Measurements from ENCODE around the gene RPS5. TPM values are rescaled to one million over a fixed set of nuclear protein-coding genes. Genes with fewer than 3 reads are reported as not detected.

RPS5 gene
- total and polyA plus RNA-seq, 3 donors from 2014 or later, result 437 to 1,004 (median 746) TPM

DNA sequence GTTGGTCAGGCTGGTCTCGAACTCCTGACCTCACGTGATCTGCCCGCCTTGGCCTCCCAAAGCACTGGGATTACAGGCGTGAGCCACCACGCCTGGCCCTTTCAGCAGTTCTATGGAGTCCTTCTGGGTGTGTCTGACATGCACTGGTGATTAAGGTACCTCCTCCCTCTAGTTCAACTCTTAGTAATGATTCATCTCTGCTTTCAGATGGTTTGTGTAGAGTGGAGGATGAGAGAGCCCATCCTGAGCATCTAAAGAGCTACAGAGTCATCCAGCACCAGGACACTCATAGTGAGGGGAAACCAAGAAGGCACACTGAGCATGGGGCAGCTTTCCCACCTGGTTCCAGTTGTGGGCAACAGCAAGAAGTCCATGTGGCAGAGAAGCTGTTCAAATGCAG is 29.5 kb downstream of the RPS5 start:
- intact Hi-C loops (cut with DNase I; ENCODE audit: low total_unique reads), result no loop called here
- Histone ChIP-seq H3K4me1 (no peaks in the 10 kb centered on the region), H3K9me3 (no peaks in the 10 kb centered on the region), H3K4me3 (no peak overlapping the region), H3K27me3 (no peaks in the 10 kb centered on the region), H3K27ac (no peak overlapping the region), H3K36me3 (ENCODE audit: low read depth, missing control alignments) (no peaks in the 10 kb centered on the region)
- DNase-seq, result no peak
- no peak for TF ChIP-seq POLR2A (IDR thresholded peaks at IDR 0.05)
- TF ChIP-seq, protein P1, sequence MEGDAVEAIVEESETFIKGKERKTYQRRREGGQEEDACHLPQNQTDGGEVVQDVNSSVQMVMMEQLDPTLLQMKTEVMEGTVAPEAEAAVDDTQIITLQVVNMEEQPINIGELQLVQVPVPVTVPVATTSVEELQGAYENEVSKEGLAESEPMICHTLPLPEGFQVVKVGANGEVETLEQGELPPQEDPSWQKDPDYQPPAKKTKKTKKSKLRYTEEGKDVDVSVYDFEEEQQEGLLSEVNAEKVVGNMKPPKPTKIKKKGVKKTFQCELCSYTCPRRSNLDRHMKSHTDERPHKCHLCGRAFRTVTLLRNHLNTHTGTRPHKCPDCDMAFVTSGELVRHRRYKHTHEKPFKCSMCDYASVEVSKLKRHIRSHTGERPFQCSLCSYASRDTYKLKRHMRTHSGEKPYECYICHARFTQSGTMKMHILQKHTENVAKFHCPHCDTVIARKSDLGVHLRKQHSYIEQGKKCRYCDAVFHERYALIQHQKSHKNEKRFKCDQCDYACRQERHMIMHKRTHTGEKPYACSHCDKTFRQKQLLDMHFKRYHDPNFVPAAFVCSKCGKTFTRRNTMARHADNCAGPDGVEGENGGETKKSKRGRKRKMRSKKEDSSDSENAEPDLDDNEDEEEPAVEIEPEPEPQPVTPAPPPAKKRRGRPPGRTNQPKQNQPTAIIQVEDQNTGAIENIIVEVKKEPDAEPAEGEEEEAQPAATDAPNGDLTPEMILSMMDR (IDR thresholded peaks at IDR 0.05), result no peak
- 96 to 100% methylated on average over 5 of the region's 5 CpGs for WGBS, 2 donors

- 93 to 99% methylated on average over 7 of the region's 7 CpGs for WGBS, 2 donors
- no peak overlapping the region for H3K4me3 ChIP-seq
- no peak for DNase-seq
- no peaks in the 10 kb centered on the region for H3K4me1 ChIP-seq
- TF ChIP-seq, protein P1 (IDR thresholded peaks at IDR 0.05), result no peak
- TF ChIP-seq POLR2A (IDR thresholded peaks at IDR 0.05), result no peak
- no peaks in the 10 kb centered on the region for H3K9me3 ChIP-seq
- intact Hi-C loops (cut with DNase I; ENCODE audit: low total_unique reads), result no loop called here
- H3K27me3 ChIP-seq, result no peaks in the 10 kb centered on the region
- H3K36me3 ChIP-seq (ENCODE audit: low read depth, missing control alignments), result no peaks in the 10 kb centered on the region
- no peak overlapping the region for H3K27ac ChIP-seq
These were observed 30.0 kb downstream of the RPS5 start for GRCh38 chr19:58417071-58417470.

DNA sequence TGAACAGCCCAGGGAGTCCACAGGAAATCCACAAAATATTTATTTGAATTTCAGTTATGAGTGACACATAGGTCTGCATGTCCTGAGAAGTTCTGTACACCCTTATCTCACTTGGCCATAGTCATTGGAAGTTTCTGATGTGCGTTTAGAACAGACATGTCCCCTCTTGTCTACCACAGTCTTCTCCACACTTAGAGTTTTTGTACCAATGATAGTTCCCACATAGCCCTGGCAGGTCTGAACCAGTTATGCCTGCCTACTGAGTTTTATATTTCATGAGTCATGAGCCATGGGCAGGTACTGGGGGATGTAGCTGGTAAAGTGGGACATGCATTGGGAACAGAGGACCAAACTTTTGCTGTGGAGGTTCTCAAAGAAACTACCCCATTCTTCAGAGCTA is 41.5 kb downstream of the RPS5 start:
- intact Hi-C loops (cut with DNase I; ENCODE audit: low total_unique reads), result no loop called here
- TF ChIP-seq, protein P1 (IDR thresholded peaks at IDR 0.05), result no peak
- no peak for TF ChIP-seq POLR2A (IDR thresholded peaks at IDR 0.05)
- Histone ChIP-seq H3K4me1 (no peaks in the 10 kb centered on the region), H3K27me3 (no peaks in the 10 kb centered on the region), H3K27ac (no peak overlapping the region), H3K36me3 (ENCODE audit: low read depth, missing control alignments) (no peaks in the 10 kb centered on the region), H3K9me3 (peaks cover 3% of the 10 kb centered on the region), H3K4me3 (no peak overlapping the region)
- WGBS, 2 donors, result 58 to 94% methylated on average over 1 of the region's 1 CpG
- DNase-seq, result no peak

- Histone ChIP-seq H3K4me3 (no peak overlapping the region), H3K36me3 (ENCODE audit: low read depth, missing control alignments) (no peaks in the 10 kb centered on the region), H3K27me3 (no peaks in the 10 kb centered on the region), H3K4me1 (no peaks in the 10 kb centered on the region), H3K9me3 (peaks cover 3% of the 10 kb centered on the region), H3K27ac (no peak overlapping the region)
- TF ChIP-seq, protein P1 (IDR thresholded peaks at IDR 0.05), result no peak
- no peak for TF ChIP-seq POLR2A (IDR thresholded peaks at IDR 0.05)
- intact Hi-C loops (cut with DNase I; ENCODE audit: low total_unique reads), result no loop called here
- DNase-seq, result no peak
These were observed 42.7 kb downstream of the RPS5 start for GRCh38 chr19:58429745-58430144.

DNA sequence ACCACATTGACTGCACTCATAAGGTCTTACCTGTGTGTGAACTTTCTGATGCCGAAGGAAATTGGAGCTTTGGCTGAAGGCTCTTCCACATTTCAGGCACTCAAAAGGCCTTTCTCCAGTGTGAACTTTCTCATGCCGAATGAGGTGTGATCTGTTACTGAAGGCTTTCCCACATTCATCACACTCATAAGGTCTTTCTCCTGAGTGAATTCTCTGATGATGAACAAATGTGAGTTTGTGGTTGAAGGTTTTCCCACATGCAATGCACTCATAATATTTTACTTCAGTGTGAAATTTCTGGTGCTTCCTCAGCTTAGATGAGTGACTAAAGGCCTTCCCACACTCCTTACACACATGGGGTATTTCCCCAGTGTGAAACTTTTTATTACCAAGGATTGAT is 47.1 kb downstream of the RPS5 start:
- Histone ChIP-seq H3K4me3 (no peak overlapping the region), H3K9me3 (peaks cover 3% of the 10 kb centered on the region), H3K36me3 (ENCODE audit: low read depth, missing control alignments) (no peaks in the 10 kb centered on the region), H3K27me3 (no peaks in the 10 kb centered on the region), H3K4me1 (peaks cover 3% of the 10 kb centered on the region), H3K27ac (no peak overlapping the region)
- intact Hi-C loops (cut with DNase I; ENCODE audit: low total_unique reads), result no loop called here
- WGBS, 2 donors, result 87 to 100% methylated on average over 2 of the region's 2 CpGs
- DNase-seq, result no peak
- TF ChIP-seq, protein P1 (IDR thresholded peaks at IDR 0.05), result no peak
- TF ChIP-seq POLR2A (IDR thresholded peaks at IDR 0.05), result no peak

All from testis (tissue), 3 donors.